Stimulated activated naive B cell treated with anti-CD40 and anti-IgM and Interleukin-4, amounts not matched to agents 10 μg/mL and 1 μg/mL and 100 μg/mL, for 72 hours (primary cell): ENCODE results near the gene OR2AG2.

Experiments used
- ATAC-seq, 2 donors: fragments of 150-1000 bp; cut with Tn5 transposase; replicated peaks; 2 replicates each; pipeline ENCODE4 v1.10.0; 2021; ENCODE audit warnings: moderate library complexity in 1 of 2
- DNase-seq: peaks from one replicate; pipeline ENCODE4 v3.0.0; 2021
- H3K27ac Mint-ChIP-seq: one replicate; pipeline ENCODE4 v1.8.0; 2022; ENCODE audit warnings: mild to moderate bottlenecking, mixed read lengths
- H3K27me3 Mint-ChIP-seq, 2 donors: one replicate each; pipeline ENCODE4 v1.8.0; 2022; ENCODE audit warnings: mixed read lengths in 2 of 2
- H3K36me3 Mint-ChIP-seq, 2 donors: one replicate each; pipeline ENCODE4 v1.8.0; 2022; ENCODE audit warnings: mixed read lengths in 2 of 2, mild to moderate bottlenecking in 1 of 2
- H3K4me1 Mint-ChIP-seq, 2 donors: one replicate each; pipeline ENCODE4 v1.8.0; 2022; ENCODE audit warnings: mixed read lengths in 2 of 2, mild to moderate bottlenecking in 1 of 2
- H3K4me3 Mint-ChIP-seq, 2 donors: one replicate each; pipeline ENCODE4 v1.8.0; 2022; ENCODE audit warnings: mild to moderate bottlenecking in 2 of 2, mixed read lengths in 2 of 2, moderate library complexity in 1 of 2
- H3K9me3 Mint-ChIP-seq, 2 donors: one replicate each; pipeline ENCODE4 v1.8.0; 2022; ENCODE audit warnings: mixed read lengths in 2 of 2, mild to moderate bottlenecking in 1 of 2

Gene OR2AG2

GRCh38 chr11:6755303-6755952 lies 16.3 kb downstream of the OR2AG2 start:
- Mint-ChIP-seq H3K4me1 (peaks cover 3 to 5% of the 10 kb centered on the region in 2 donors), H3K36me3 (no peaks in the 10 kb centered on the region), H3K27me3 (no peaks in the 10 kb centered on the region), H3K27ac (no peak overlapping the region), H3K9me3 (peaks cover 0 to 2% of the 10 kb centered on the region in 2 donors), H3K4me3 (no peak overlapping the region)
- ATAC-seq (peak; percentile 6 to 42), DNase-seq (no peak)

- no peaks in the 10 kb centered on the region for H3K27me3 Mint-ChIP-seq
- peaks cover 1 to 7% of the 10 kb centered on the region in 2 donors for H3K36me3 Mint-ChIP-seq
- ATAC-seq (peak in 1 of 2 donors; percentile 19), DNase-seq (no peak)
- peaks cover 18 to 26% of the 10 kb centered on the region in 2 donors for H3K4me1 Mint-ChIP-seq
- H3K4me3 Mint-ChIP-seq = no peak overlapping the region
- no peak overlapping the region for H3K27ac Mint-ChIP-seq
- H3K9me3 Mint-ChIP-seq = peaks cover 0 to 2% of the 10 kb centered on the region in 2 donors
Observed at GRCh38 chr11:6747097-6747668, 24.6 kb downstream of the OR2AG2 start.

GRCh38 chr11:6746626-6747025 lies 25.1 kb downstream of the OR2AG2 start:
- DNase-seq (no peak), ATAC-seq (peak in 1 of 2 donors; percentile 18)
- Mint-ChIP-seq H3K36me3 (peaks cover 1 to 8% of the 10 kb centered on the region in 2 donors), H3K27ac (no peak overlapping the region), H3K9me3 (peaks cover 0 to 2% of the 10 kb centered on the region in 2 donors), H3K4me3 (no peak overlapping the region), H3K4me1 (peaks cover 23 to 30% of the 10 kb centered on the region in 2 donors), H3K27me3 (no peaks in the 10 kb centered on the region)

- Mint-ChIP-seq H3K9me3 (peaks cover 0 to 2% of the 10 kb centered on the region in 2 donors), H3K36me3 (peaks cover 1 to 8% of the 10 kb centered on the region in 2 donors), H3K4me3 (no peak overlapping the region), H3K27me3 (no peaks in the 10 kb centered on the region), H3K27ac (no peak overlapping the region), H3K4me1 (peaks cover 25 to 30% of the 10 kb centered on the region in 2 donors)
- ATAC-seq (peak; percentile 76 to 83), DNase-seq (peak; percentile 24)
Observed at GRCh38 chr11:6746086-6746618, 25.6 kb downstream of the OR2AG2 start.

- Mint-ChIP-seq H3K4me3 (no peak overlapping the region), H3K27me3 (no peaks in the 10 kb centered on the region), H3K27ac (no peak overlapping the region), H3K4me1 (peaks cover 27 to 31% of the 10 kb centered on the region in 2 donors), H3K36me3 (peaks cover 4 to 12% of the 10 kb centered on the region in 2 donors), H3K9me3 (no peaks in the 10 kb centered on the region)
- DNase-seq (no peak), ATAC-seq (peak; percentile 69 to 79)
Observed at GRCh38 chr11:6745465-6746015, 26.2 kb downstream of the OR2AG2 start.

- Mint-ChIP-seq H3K36me3 (peaks cover 4 to 12% of the 10 kb centered on the region in 2 donors), H3K9me3 (no peaks in the 10 kb centered on the region), H3K27me3 (no peaks in the 10 kb centered on the region), H3K27ac (no peak overlapping the region), H3K4me3 (no peak overlapping the region), H3K4me1 (peaks cover 27 to 31% of the 10 kb centered on the region in 2 donors)
- no peak for ATAC-seq
- no peak for DNase-seq
Observed at GRCh38 chr11:6745018-6745417, 26.8 kb downstream of the OR2AG2 start.

GRCh38 chr11:6742260-6742659 lies 29.5 kb downstream of the OR2AG2 start:
- DNase-seq (no peak), ATAC-seq (no peak)
- Mint-ChIP-seq H3K36me3 (peaks cover 7 to 21% of the 10 kb centered on the region in 2 donors), H3K27ac (peak overlapping the region; percentile 79), H3K27me3 (no peaks in the 10 kb centered on the region), H3K4me1 (peaks cover 41 to 51% of the 10 kb centered on the region in 2 donors), H3K4me3 (peak overlapping the region in 1 of 2 donors; percentile 74), H3K9me3 (no peaks in the 10 kb centered on the region)

GRCh38 chr11:6738590-6738989 lies 33.2 kb downstream of the OR2AG2 start:
- Mint-ChIP-seq H3K36me3 (peaks cover 21 to 32% of the 10 kb centered on the region in 2 donors), H3K27ac (no peak overlapping the region), H3K4me1 (peaks cover 60 to 81% of the 10 kb centered on the region in 2 donors), H3K9me3 (peaks cover 0 to 1% of the 10 kb centered on the region in 2 donors), H3K27me3 (no peaks in the 10 kb centered on the region), H3K4me3 (no peak overlapping the region)
- DNase-seq = no peak
- no peak for ATAC-seq

GRCh38 chr11:6737872-6738466 lies 33.8 kb downstream of the OR2AG2 start:
- peak overlapping the region in 1 of 2 donors; percentile 21 for H3K4me3 Mint-ChIP-seq
- peaks cover 55 to 75% of the 10 kb centered on the region in 2 donors for H3K4me1 Mint-ChIP-seq
- peaks cover 0 to 1% of the 10 kb centered on the region in 2 donors for H3K9me3 Mint-ChIP-seq
- ATAC-seq (peak; percentile 78 to 80), DNase-seq (peak; percentile 34)
- no peak overlapping the region for H3K27ac Mint-ChIP-seq
- peaks cover 23 to 29% of the 10 kb centered on the region in 2 donors for H3K36me3 Mint-ChIP-seq
- no peaks in the 10 kb centered on the region for H3K27me3 Mint-ChIP-seq

- H3K27me3 Mint-ChIP-seq = no peaks in the 10 kb centered on the region
- peaks cover 26 to 32% of the 10 kb centered on the region in 2 donors for H3K36me3 Mint-ChIP-seq
- H3K4me1 Mint-ChIP-seq = peaks cover 43 to 62% of the 10 kb centered on the region in 2 donors
- ATAC-seq = peak; percentile 78 to 83
- no peak overlapping the region for H3K27ac Mint-ChIP-seq
- peak overlapping the region in 1 of 2 donors; percentile 10 for H3K4me3 Mint-ChIP-seq
- H3K9me3 Mint-ChIP-seq = peaks cover 0 to 1% of the 10 kb centered on the region in 2 donors
- no peak for DNase-seq
Observed at GRCh38 chr11:6736495-6737121, 35.2 kb downstream of the OR2AG2 start.

GRCh38 chr11:6735306-6735705 lies 36.5 kb downstream of the OR2AG2 start:
- DNase-seq (no peak), ATAC-seq (peak in 1 of 2 donors; percentile 33)
- Mint-ChIP-seq H3K27me3 (no peaks in the 10 kb centered on the region), H3K4me3 (peak overlapping the region in 1 of 2 donors; percentile 54), H3K36me3 (peaks cover 25 to 28% of the 10 kb centered on the region in 2 donors), H3K27ac (peak overlapping the region; percentile 38), H3K4me1 (peaks cover 39 to 57% of the 10 kb centered on the region in 2 donors), H3K9me3 (peaks cover 0 to 1% of the 10 kb centered on the region in 2 donors)

- peak overlapping the region in 1 of 2 donors; percentile 5 for H3K4me3 Mint-ChIP-seq
- peak; percentile 12 to 25 for ATAC-seq
- H3K36me3 Mint-ChIP-seq = peaks cover 28 to 29% of the 10 kb centered on the region in 2 donors
- peak overlapping the region; percentile 86 for H3K27ac Mint-ChIP-seq
- peaks cover 37 to 53% of the 10 kb centered on the region in 2 donors for H3K4me1 Mint-ChIP-seq
- H3K9me3 Mint-ChIP-seq = peaks cover 0 to 1% of the 10 kb centered on the region in 2 donors
- no peaks in the 10 kb centered on the region for H3K27me3 Mint-ChIP-seq
- DNase-seq = no peak
Observed at GRCh38 chr11:6734616-6735015, 37.2 kb downstream of the OR2AG2 start.

GRCh38 chr11:6733326-6734275 lies 38.2 kb downstream of the OR2AG2 start:
- H3K36me3 Mint-ChIP-seq = peaks cover 26 to 28% of the 10 kb centered on the region in 2 donors
- peaks cover 0 to 1% of the 10 kb centered on the region in 2 donors for H3K9me3 Mint-ChIP-seq
- H3K27ac Mint-ChIP-seq = no peak overlapping the region
- peaks cover 37 to 51% of the 10 kb centered on the region in 2 donors for H3K4me1 Mint-ChIP-seq
- no peaks in the 10 kb centered on the region for H3K27me3 Mint-ChIP-seq
- DNase-seq (no peak), ATAC-seq (no peak)
- H3K4me3 Mint-ChIP-seq = no peak overlapping the region
